K562 (cell line): ENCODE data around the gene SEC16A. TPM values are rescaled to one million over a fixed set of nuclear protein-coding genes. Genes with fewer than 3 reads are reported as not detected.

Experiments
- CBFB ChIP-seq: sonication (generic); formaldehyde crosslinking; IDR thresholded peaks from 2 replicates; pipeline ENCODE4 v1.4.0; 2020; ENCODE audit warnings: mild to moderate bottlenecking, missing genetic modification reagents
- CBX8 ChIP-seq: fragments of 200-600 bp; sonication (generic); IDR thresholded peaks from 2 replicates; pipeline ENCODE4 v1.6.1; 2012; ENCODE audit warnings: borderline replicate concordance, mixed run types, low read depth, mild to moderate bottlenecking, moderate library complexity, mixed read lengths, low read length, control low read depth, inconsistent platforms; ENCODE audit not compliant: poor library complexity, severe bottlenecking; ENCODE audit errors: extremely low read depth
- CREB3 ChIP-seq: fragments of 450-650 bp; conservative IDR thresholded peaks from 2 replicates; pipeline ENCODE4 v1.6.1; 2016; ENCODE audit warnings: missing genetic modification characterization, low read depth, mild to moderate bottlenecking, missing compliant biosample characterization, moderate library complexity
- E2F1 ChIP-seq: sonication (generic); formaldehyde crosslinking; IDR thresholded peaks from 2 replicates; pipeline ENCODE4 v1.8.1; 2023; ENCODE audit warnings: mild to moderate bottlenecking, missing genetic modification reagents, moderate library complexity
- MCM5 ChIP-seq: fragments of 450-650 bp; IDR thresholded peaks from 2 replicates; pipeline ENCODE4 v1.6.1; 2016; ENCODE audit warnings: low read depth
- MEF2A ChIP-seq: IDR thresholded peaks from 2 replicates; pipeline ENCODE4 v1.6.1; 2011; ENCODE audit warnings: low read depth, mild to moderate bottlenecking, low read length, moderate library complexity; ENCODE audit not compliant: control insufficient read depth
- MITF ChIP-seq: IDR thresholded peaks from 2 replicates; pipeline ENCODE4 v1.6.1; 2014; ENCODE audit warnings: antibody characterized with exemption
- PHF20 ChIP-seq: fragments of 450-650 bp; IDR thresholded peaks from 2 replicates; pipeline ENCODE4 v1.6.1; 2018; ENCODE audit not compliant: partially characterized antibody
- SAFB ChIP-seq: fragments of 200-400 bp; formaldehyde crosslinking; IDR thresholded peaks from 2 replicates; pipeline ENCODE4 v1.6.1; 2017; ENCODE audit warnings: low read depth, low read length, borderline replicate concordance
- SRSF3 ChIP-seq: fragments of 200-400 bp; formaldehyde crosslinking; IDR thresholded peaks from 2 replicates; pipeline ENCODE4 v1.6.1; 2016; ENCODE audit warnings: mild to moderate bottlenecking, low read length, moderate library complexity; ENCODE audit not compliant: insufficient read depth
- STAT5B ChIP-seq: fragments of 250-450 bp; sonication (Bioruptor Pico); IDR thresholded peaks from 2 replicates; pipeline ENCODE4 v1.8.0; 2021; ENCODE audit warnings: mild to moderate bottlenecking, inconsistent platforms
- TCF7 ChIP-seq: sonication (generic); IDR thresholded peaks from 2 replicates; pipeline ENCODE4 v1.6.1; 2016; ENCODE audit warnings: antibody characterized with exemption, borderline replicate concordance
- TCFL5 ChIP-seq: fragments of 250-450 bp; sonication (Bioruptor Pico); conservative IDR thresholded peaks from 2 replicates; pipeline ENCODE4 v1.6.1; 2021; ENCODE audit warnings: mild to moderate bottlenecking, moderate library complexity, matching md5 sums
- TEAD4 ChIP-seq, 2 experiments: sonication (generic) in 1 of 2; formaldehyde crosslinking in 1 of 2; IDR thresholded peaks; 2 replicates each; pipeline versions ENCODE4 v1.6.1 to v1.8.0; 2012 to 2022; ENCODE audit warnings: borderline replicate concordance in 1 of 2, inconsistent platforms in 1 of 2, low read length in 1 of 2, mild to moderate bottlenecking in 1 of 2, missing genetic modification reagents in 1 of 2
- U2AF1 ChIP-seq: fragments of 200-400 bp; formaldehyde crosslinking; optimal IDR thresholded peaks from 2 replicates; pipeline ENCODE3; 2017; ENCODE audit warnings: mild to moderate bottlenecking, low read depth, low read length, moderate library complexity
- ZNF140 ChIP-seq: fragments of 250-450 bp; sonication (Bioruptor Pico); IDR thresholded peaks from 2 replicates; pipeline ENCODE4 v1.8.0; 2021; ENCODE audit warnings: moderate library complexity, mild to moderate bottlenecking, inconsistent platforms
- ZNF224 ChIP-seq: sonication (generic); formaldehyde crosslinking; IDR thresholded peaks from 2 replicates; pipeline ENCODE4 v1.8.0; 2022; ENCODE audit warnings: mild to moderate bottlenecking, missing genetic modification reagents
- ZNF395 ChIP-seq: fragments of 200-800 bp; sonication (Bioruptor generic); IDR thresholded peaks from 2 replicates; pipeline ENCODE4 v1.6.1; 2017; ENCODE audit warnings: missing genetic modification characterization, missing compliant biosample characterization
- ZNF668 ChIP-seq: fragments of 250-450 bp; sonication (Bioruptor Pico); IDR thresholded peaks from 2 replicates; pipeline ENCODE4 v1.8.0; 2022; ENCODE audit warnings: mild to moderate bottlenecking, inconsistent platforms
- ZNF766 ChIP-seq: fragments of 200-800 bp; sonication (Bioruptor generic); conservative IDR thresholded peaks from 2 replicates; pipeline ENCODE4 v1.6.1; 2016; ENCODE audit warnings: missing genetic modification characterization, missing compliant biosample characterization
- ZNF830 ChIP-seq: fragments of 250-450 bp; sonication (Bioruptor Pico); IDR thresholded peaks from 2 replicates; pipeline ENCODE4 v1.5.0; 2021; ENCODE audit warnings: mild to moderate bottlenecking
- polyA plus RNA-seq, 8 experiments: library from polyadenylated mRNA; depleted of rRNA in 4 of 8; stranded (reverse) in 5 of 8; unstranded in 3 of 8; fragments of >200 nt; fragmentation: Nextera tagmentation in 2 of 8; fragmentation: Illumina TruSeq in 1 of 8; extraction: Ambion mirVana in 2 of 8; extraction: Trizol in 1 of 8; gene quantifications; 2 replicates each; pipeline versions ENCODE4 v1.2.1 to v1.2.3, GENCODE V29; 2011 to 2014; ENCODE audit warnings: inconsistent platforms in 1 of 8, missing spikeins in 1 of 8
- total RNA-seq, 7 experiments: library from RNA; depleted of rRNA in 6 of 7; stranded (reverse); fragments of >200 nt in 6 of 7; fragmentation: Illumina TruSeq in 2 of 7; extraction: Trizol in 2 of 7; gene quantifications; 2 replicates each; pipeline versions ENCODE4 v1.2.1 to v1.2.3, GENCODE V29; 2011 to 2021; ENCODE audit warnings: low replicate concordance in 1 of 7

Gene SEC16A
- total and polyA plus RNA-seq, 9 of the 15 experiments (the other 6 are each of a cell fraction or from before 2014, with no cell fraction given) = 8.3 to 62.8 (median 14.0) TPM

- TF ChIP-seq SRSF3 = no peak
- TF ChIP-seq CBFB (CRISPR knock-in tag) = no peak
- TF ChIP-seq E2F1 (CRISPR knock-in tag) = no peak
- no peak for TF ChIP-seq ZNF395 (CRISPR knock-in tag)
- TF ChIP-seq SAFB = no peak
- TF ChIP-seq TCF7 = no peak
- no peak for TF ChIP-seq ZNF140 (CRISPR knock-in tag)
- no peak for TF ChIP-seq ZNF224 (CRISPR knock-in tag)
- no peak for TF ChIP-seq ZNF668 (CRISPR knock-in tag)
- TF ChIP-seq CREB3 = no peak
- peak; percentile 86 for TF ChIP-seq PHF20
- TF ChIP-seq STAT5B (CRISPR knock-in tag) = no peak
- TF ChIP-seq ZNF830 = no peak
- TF ChIP-seq ZNF766 (CRISPR knock-in tag) = no peak
- no peak for TF ChIP-seq TCFL5 (CRISPR knock-in tag)
- no peak for TF ChIP-seq CBX8
- TF ChIP-seq TEAD4 (IDR thresholded peaks at IDR 0.05; ENCODE audit: low read length) = no peak
- TF ChIP-seq TEAD4 (CRISPR knock-in tag; IDR thresholded peaks at IDR 0.05; ENCODE audit: borderline replicate concordance) = 0 out of 2 replicates have a peak, but pooled peaks have one; percentile 51
- no peak for TF ChIP-seq MCM5
- TF ChIP-seq U2AF1 = no peak
- TF ChIP-seq MEF2A = no peak
- no peak for TF ChIP-seq MITF
Measured at GRCh38 chr9:136482793-136483588, at the start of gene SEC16A (continued).
